COLO829 (cell line): ENCODE results near the gene GABBR2.
"Not testable (repeated sequence)": the region's sequence is repeated elsewhere in the genome, so short reads cannot be mapped to it uniquely, and the experiment has no call there.

Source experiments
- DNase-seq: peaks from one replicate; pipeline ENCODE4 v3.0.0; 2012; ENCODE audit warnings: low spot score

Gene GABBR2

DNA sequence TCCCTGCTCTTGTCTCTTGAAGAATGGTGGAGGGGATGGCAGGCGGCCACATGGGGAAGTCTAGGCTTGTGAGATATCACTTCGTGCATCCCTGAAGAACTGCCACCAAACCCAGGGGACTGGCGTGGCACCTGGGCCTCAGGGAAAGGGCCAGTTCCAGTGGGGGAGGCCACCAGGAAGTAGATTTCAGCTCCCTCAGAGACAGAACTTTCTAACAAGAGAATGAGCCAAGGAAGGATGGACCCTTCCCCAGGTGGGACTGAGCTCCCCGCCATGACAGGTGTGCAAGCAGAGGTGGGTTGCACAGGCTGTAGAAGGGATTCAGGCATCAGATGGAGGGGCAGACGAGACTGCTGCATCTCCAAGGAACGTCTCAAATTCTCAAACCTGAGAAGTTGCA is 193.9 kb downstream of the GABBR2 start:
- DNase-seq, result no peak

DNA sequence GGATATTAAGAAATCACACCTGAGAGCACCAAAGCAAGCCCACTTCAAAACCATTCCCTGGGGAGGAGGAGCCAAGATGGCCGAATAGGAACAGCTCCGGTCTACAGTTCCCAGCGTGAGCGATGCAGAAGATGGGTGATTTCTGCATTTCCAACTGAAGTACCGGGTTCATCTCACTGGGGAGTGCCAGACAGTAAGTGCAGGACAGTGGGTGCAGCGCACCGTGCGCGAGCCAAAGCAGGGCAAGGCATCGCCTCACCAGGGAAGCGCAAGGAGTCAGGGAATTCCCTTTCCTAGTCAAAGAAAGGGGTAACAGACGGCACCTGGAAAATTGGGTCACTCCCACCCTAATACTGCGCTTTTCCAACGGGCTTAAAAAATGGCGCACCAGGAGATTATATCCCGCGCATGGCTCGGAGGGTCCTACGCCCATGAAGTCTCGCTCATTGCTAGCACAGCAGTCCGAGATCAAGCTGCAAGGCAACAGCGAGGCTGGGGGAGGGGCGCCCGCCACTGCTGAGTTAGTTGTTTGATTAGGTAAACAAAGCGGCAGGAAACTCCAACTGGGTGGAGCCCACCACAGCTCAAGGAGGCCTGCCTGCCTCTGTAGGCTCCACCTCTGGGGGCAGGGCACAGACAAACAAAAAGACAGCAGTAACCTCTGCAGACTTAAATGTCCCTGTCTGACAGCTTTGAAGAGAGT is 200.4 kb downstream of the GABBR2 start:
- DNase-seq, result not testable (repeated sequence)

DNA sequence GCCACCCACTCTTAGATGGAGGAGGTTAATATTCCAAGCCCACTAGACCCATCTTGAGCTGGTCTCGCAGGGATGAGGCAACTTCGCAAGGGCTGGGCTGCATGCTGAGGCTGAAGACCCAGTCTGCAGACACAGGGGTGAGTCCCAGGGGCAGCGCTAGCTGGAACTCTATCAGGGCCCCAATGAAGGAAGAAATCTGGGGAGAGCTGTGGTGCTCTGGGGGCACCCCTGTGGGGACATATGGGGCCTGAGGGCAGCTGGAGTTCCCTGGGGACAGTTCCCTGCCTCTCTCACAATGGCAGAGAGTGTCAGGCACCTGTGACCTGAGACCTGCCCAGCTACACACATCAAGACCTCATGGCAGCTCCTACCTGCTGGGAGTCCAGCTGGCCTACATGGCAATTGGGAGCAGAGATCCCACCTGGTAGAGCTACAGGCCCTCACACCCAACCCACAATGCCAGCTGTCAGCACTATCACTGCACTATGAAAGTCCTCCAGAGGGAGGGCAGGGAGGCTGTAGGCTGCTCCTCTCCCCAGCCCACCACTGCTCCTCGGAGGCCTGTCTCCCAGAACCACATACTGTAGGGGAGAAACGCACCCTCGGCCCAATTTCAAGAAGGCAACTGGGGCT is 202.2 kb downstream of the GABBR2 start:
- DNase-seq, result no peak

DNA sequence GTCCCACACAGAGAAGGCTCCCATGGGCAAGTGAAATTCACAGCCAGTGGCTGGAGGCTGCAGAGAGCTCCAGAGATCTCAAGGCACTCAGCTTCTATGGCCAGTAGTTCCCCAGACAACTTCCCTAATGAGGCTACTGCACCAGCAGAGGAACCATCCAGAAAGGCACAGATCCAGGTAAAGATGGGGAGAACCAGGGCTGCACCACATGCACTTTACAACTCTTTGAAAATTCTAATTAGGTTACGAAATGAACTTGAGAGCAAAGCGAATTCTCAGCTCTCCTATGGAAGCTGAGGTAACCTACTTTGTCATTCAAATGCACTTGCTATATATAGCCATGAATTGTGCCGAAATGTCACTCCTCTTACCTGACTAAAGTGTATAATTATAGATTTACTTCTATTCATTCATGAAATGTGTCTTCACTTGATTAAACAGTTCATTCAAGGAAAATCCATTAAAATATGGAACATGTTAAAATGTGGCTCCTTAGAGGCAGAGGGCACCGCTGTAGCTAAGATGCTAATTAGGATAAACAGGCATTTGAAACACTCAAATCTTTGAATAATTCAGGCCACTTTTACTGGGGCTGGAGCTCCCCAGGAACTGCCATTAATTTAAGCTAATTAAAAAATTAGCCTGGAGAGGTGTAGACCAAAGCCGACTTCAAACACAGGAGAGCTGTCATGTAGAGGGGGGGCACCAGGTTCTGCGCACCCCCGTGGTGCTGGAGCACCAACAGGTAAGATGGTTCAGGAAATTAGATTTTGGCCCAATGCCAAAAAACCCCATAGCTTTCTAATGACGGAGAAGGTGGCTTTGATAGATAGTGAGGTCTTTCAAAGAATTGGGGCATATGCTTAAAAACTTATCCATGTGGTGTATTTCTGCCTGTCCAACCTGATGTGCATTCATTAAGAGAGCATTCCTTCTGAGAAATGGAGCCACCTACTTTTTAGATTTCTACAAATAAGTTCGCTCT is 204.1 kb downstream of the GABBR2 start:
- no peak for DNase-seq

DNA sequence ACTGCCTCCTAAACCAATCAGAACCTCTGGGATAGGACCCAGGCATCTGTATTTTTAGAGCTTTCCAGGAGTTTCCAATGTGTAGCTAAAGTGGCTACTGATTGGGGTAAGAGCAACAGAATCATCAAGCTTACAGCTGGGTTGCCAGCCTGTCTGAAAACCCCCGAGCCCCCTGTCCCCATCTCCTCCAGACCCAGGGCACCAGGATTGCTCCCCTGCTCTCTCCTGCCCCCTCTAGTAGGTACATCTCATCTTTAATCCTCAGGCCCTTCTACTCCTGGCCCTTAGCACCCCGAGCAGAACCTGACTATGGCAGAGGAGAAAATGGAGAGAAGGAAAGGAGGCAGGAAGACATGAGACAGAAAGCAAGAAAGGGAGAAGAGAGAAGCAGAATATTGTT is 204.9 kb downstream of the GABBR2 start:
- DNase-seq, result no peak

DNA sequence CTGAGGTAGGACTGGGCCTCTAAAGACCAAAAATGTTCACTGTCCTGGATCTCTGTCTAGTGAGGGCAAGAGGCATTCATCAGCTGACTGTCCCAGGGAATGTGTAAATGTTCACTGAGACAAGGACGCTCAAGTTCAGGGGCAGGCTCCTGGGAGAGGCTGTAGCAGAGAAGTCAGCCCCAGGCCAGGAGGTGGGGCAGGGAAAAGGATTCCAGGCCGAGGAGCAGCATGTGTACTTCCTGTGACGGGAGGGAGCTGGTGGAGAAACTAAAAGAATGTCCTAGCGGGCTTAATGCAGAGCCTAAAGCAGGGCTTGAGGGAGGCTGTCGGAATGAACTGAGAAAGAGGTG is 205.8 kb downstream of the GABBR2 start:
- no peak for DNase-seq

DNA sequence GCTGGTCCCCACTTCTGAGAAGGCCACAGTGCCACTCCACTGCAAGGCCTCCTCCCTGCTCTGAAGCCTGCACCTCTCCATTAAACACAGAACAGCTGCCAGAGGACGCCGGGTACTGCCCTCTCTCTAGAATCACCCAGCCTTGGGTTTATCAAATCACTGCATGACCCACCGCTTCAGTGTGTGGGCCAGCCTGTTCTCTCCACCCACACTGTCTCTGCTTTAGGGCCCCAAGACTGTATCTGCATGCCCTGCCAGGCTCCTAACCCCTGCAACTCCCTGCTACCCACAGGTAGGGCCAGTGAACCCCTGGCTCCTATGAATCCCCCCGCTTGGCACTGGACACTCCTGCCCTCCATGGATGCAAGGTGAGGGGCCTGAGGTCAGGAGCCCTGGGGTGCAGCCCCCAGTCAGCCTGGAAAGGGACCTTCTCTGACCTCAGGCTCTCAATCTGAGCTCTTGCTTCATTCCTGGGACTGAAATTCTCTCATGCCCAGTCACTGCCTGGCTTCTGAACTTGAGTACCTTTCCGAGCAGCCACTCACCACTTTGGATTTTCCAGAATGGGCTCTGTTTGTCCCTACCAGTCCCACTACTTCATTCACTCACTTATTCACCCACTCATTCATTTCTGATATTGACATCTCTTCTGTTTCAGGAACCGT is 206.3 kb downstream of the GABBR2 start:
- DNase-seq, result no peak

DNA sequence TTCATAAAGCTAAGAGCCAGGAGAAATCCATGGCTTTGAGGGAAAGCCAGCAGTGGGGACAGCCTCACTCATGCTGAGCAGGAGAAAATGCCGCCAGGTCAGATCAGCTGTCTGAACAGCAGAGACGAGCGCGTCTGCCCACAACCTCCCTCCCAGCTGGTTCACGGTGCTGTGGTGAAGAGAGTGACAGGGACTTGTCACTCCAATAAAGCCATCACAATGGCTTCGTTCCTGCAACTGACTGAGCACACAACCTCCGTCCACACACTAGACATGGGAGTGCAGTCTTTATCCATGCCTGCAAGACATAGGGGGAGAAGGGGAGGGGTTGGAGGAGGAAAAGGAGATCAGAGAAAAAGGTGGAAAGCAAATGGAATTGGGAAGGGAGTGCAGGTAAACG is 206.9 kb downstream of the GABBR2 start:
- DNase-seq, result no peak

DNA sequence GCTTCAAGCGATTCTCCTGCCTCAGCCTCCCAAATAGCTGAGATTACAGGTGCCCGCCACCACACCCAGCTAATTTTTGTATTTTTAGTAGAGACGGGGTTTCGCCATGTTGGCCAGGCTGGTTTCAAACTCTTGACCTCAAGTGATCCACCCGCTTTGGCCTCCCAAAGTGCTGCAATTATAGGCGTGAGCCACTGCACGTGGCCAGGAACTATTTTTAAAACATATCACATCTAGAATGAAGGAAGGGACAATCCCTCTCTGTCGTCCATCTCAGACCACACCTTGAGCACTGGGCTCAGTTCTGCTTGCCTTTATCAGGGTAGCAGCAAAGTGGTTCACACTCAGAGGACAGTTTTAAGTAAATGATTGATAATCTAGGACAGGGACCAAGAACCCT is 207.5 kb downstream of the GABBR2 start:
- not testable (repeated sequence) for DNase-seq

DNA sequence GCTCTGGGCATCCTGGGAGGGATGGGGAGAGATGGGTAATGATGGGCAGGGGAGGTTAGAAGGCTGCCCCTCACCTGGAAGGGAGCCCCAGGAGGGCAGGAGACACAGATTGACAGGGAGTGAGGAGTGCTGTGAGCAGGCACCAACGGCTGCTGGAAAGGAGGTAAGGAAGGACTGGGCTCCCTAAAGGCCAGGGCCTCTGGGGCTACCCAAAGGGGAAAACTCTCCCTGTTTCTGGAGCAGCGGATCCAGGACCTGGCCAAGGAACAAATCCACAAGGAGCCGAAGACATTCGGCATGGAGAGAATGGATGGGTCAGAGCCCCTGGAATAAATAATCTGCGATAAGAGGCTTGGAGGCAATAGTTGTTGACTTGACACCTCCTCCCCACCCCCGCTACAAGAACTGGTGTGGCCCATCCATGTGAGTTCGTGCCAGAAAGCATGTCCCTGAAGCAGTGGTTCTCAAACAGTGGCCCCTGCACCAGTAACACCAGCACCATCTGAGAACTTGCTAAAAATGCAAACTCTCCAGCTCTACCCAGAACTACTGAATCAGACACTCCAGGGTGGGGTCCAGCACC is 208.3 kb downstream of the GABBR2 start:
- no peak for DNase-seq

DNA sequence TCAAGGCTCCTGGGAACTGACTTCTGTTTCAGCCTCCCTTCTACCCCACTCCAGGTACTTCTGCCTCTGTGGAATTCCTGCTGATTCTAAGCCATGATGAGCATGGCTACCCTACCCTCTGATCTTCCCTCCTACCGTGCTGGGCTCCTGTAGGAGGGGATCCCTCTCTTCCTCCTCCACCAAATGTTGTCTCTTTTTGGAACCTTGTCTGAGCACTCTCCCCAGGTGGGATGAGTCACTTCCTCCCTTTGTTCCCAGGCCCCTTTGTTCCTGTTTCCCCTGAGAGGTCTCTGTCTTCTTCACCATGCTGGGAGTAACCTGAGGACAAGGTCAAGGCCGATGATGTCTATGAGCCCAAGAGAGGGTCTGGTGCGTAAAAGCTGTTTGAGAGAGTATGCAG is 213.2 kb downstream of the GABBR2 start:
- DNase-seq, result no peak

DNA sequence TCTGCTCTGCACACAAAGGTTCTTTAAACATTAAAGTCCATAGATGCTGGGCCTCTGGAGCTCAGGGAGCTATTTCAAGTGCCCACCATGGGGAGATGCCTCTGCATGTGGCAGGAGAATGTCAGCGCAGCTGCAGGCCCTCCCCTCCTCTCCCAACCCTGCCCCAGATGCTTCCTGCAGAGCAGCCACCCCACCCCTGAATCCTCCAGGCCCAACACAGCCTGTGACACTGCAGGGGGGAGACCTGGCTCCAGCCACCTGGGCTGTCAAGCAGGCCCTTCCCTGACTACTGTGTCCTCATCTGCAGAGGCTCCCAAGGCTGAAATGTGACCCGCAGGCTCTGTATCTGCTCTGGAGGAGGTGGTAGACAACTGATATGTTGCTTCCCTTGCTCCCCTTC is 213.9 kb downstream of the GABBR2 start:
- DNase-seq, result no peak

DNA sequence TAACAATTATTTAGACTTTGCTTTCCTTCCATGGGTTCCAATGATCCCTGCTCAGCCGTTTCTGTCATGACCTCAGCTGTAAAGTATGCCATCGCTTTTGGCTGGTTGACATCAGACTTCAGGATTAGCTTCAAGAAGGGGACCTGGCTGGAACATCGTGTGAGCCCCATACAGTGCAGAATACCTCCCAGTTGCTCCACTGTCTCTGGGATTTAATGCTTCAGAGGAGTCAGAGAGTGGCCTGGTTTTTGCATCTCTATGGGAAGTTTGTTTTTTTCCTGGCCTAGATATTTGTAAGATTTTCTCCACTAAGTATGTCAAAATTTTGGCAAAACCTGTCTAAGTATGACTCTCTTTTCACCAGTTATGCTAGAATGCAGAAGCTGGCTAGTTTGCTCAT is 216.9 kb downstream of the GABBR2 start:
- DNase-seq, result no peak

DNA sequence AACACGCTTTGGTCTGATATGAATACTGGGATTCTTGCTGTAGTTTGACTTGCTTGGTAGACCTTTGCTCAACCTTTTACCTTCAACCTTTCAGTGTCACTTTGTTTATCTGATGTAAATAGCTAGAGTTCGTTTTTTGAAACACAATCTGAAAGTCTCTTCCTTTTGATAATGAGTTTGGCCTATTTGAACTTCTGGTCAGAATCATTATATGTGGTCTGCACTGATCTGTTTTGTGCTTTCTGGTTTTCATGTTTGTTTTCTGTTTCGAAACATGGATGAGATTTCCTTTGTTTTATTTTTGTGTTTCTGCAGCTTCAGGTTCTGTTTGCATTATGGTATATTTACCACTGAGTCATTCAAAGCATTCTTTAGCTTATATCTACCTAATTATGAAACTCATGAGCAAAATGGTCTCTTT is 217.5 kb downstream of the GABBR2 start:
- no peak for DNase-seq

DNA sequence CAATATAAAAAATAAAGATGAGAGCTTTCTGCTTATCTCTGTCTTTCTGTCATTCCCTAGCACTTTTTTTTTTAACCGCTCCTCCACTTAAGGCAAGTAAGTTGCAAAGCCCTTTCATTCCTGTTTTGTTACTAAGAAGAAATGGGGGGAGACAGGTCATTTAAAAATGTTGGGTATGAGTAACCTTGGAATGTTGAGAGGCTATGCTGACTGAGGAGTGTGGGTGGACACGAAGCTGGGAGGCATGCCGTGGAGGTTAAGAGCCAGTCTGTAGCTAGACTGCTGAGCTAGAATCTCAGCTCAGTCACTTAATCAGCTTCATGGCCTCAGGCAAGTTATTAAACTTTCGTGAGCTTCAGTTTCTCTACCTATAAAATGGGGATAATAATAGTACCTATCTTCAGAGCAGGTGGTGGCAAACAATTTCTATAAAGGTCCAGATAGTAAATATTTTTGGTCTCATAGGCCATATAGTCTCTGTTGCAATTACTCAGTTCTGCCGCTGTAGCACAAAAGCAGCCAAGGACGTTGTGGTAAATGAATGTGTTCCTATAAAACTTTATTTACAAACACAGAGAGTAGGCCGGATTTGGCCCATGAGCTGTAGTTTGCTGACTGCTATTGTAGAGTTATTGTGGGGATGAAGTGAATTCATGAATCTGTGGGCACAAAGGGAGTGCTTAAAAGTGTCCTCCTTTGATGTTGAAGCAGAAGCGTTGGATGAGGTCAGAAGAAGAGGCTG is 220.0 kb downstream of the GABBR2 start:
- peak; percentile 43 for DNase-seq

DNA sequence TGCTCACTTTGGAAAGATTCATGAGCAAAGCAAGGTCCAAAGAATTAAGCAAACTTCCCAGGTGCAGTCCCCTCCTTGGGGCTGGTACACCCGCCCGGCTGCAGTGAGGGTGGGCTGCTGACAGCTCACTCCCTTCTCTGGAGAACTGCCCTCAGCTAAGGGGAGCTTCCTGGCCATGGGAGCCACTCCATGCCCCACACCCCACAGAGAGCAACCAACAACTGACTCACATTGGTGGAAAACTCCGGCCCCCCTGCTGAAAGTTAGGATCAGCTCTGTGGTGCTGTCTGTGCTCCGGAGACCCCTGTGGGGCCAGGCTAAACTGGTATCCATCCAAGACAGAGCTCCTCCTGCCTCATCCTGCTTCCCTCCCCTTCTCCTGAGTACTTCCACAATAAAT is 223.0 kb downstream of the GABBR2 start:
- DNase-seq, result no peak

DNA sequence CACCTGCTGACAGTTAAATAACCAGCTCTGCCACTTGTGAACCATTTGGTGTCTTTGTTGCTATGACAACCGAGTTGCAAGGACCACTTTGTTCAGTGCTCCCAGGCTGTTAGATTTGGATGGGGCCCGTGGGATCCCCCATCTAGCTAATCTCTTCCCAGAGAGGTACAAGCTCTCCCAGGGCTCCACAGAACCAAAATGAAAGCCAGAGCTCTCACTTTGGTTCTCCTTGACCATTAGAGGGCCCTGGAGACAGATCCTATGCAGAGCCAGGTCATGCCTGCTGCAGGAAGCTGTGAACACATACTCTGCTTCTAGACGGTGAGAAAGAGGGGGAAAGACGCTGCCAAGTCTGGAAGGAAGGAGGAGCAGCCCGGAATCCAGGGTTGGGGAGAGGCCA is 224.6 kb downstream of the GABBR2 start:
- DNase-seq, result no peak

DNA sequence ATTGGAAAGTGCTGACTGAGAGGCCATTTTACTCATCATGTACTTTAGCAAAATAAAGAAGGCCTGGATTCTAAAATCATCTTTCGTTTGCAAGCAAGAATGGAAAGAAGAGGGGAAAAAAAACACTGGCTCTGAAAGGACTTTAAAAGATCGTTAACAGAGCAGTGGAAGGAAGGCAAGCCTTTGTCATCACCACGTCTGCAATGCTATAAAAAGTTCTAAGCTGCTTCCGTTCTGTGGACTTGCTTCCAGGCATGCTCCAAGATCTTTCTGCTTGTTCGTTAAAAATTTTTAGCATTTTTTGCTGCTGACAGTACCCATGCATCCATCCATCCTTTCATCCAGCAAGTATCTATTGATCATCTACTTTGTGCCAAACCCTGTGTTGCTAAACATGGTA is 226.5 kb downstream of the GABBR2 start:
- no peak for DNase-seq

DNA sequence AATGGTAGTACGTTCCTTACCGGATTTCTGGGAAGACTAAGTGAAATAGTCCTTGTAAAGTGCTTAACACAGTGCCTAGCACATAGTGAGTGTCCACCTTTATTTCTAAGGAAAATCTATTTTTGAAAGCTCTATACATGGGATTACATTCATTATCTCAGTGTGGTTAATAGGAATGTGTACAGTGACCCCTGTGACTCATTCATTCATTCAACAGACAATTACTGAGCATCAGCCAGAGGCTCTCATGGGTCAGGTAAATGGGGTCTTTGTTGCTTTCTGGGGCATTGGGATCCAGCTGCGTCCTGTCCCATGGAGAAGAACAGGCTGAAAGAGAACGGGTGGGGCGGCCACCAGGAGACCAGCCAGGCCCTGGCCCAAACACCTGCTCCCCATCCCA is 227.1 kb downstream of the GABBR2 start:
- DNase-seq, result peak; percentile 23

DNA sequence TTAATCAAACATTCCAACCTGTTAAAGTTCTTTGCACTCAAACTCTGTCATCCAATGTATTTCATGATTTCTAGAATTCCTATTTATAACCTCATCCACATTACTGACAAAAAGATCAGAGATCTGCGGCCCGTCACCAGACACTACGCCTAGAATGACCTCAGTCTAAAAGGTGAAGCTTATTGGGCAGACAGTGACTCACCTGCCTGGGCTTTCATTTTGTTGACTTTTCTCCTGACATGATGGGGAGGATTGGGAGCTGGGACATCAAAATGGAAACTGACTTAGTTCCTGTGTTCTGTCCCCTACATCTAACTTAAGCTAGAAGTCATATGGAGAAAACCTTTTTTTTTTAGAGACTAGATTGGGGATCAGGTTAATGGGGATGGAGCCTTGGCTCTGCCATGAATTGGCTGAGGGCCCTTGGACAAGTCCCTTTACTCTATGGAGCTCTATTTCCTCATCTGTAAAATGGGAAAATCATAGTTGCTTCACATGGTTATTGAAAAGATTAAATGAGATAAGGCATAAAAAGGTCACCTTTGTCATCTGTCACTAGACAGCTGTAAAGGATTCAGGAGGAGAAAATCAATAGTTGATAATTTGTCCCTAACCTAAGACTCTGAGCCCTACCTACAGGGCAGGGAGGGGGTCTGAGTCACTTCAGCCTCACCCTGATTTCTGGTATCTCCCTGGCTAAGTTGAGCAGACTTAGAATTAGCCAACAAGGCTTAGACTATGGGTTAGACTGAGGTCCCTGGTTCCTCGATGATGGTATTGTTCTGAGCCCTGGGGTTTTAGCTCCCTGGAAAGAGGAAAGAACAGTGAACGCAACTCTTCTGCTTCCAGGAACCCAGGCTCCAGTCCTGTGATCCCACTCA is 228.5 kb downstream of the GABBR2 start:
- no peak for DNase-seq
